PC-9 (cell line): Measurements from ENCODE around the gene MFRP.

Experiments used
- CTCF ChIP-seq: fragments of 200-600 bp; sonication (generic); conservative IDR thresholded peaks from 2 replicates; pipeline ENCODE4 v1.6.1; 2017; ENCODE audit warnings: mixed run types, antibody characterized with exemption, mild to moderate bottlenecking, moderate library complexity
- EZH2 ChIP-seq: fragments of 200-600 bp; sonication (generic); IDR thresholded peaks from 2 replicates; pipeline ENCODE4 v1.8.0; 2017; ENCODE audit warnings: antibody characterized with exemption, low read depth

- TF ChIP-seq CTCF (no peak), EZH2 (no peak)
These were observed 5.1 kb downstream of the MFRP start for GRCh38 chr11:119341222-119342022.
